Fibroblast of peridontal ligament (primary cell): Measurements from ENCODE around the gene SNCG.
A peak's percentile ranks its signal among the peaks of the same experiment; 100 is the strongest.
"Not testable (repeated sequence)": the region's sequence is repeated elsewhere in the genome, so short reads cannot be mapped to it uniquely, and the experiment has no call there.

Source experiments
- DNase-seq: peaks from one replicate; pipeline ENCODE4 v3.0.0-alpha.2; 2010; ENCODE audit errors: extremely low read depth

The SNCG gene

DNA sequence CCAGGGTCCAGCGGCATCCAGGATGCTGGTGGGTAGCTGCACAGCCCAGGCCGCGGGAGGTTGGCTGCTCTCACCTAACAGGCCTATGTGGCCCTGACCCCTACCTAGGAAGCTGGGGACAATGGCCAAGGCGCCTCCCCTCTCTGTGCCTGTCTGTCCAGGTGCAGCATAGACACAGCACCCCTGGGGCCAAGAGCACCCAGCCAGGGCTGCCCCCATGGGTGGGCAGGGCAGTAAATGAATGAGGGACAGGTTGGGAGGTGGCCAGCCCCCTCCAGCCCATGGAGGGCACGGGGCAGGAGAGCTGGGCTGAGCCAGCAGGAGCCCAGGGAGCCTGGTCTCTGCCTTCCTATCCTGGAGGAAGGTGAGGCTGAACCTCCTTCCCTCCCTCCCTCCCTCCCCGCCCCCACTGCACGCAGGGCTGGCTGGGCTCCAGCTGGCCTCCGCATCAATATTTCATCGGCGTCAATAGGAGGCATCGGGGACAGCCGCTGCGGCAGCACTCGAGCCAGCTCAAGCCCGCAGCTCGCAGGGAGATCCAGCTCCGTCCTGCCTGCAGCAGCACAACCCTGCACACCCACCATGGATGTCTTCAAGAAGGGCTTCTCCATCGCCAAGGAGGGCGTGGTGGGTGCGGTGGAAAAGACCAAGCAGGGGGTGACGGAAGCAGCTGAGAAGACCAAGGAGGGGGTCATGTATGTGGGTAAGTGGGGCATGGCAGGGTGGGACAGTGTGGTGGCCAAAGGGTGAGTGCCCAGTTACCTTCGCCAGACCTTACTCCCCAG is at the start of gene SNCG:
TSS of gene SNCG (plus strand) at position 484 of the 785 bp plus-strand sequence. CDS start at position 583, 99 bp downstream.
- DNase-seq: no peak

DNA sequence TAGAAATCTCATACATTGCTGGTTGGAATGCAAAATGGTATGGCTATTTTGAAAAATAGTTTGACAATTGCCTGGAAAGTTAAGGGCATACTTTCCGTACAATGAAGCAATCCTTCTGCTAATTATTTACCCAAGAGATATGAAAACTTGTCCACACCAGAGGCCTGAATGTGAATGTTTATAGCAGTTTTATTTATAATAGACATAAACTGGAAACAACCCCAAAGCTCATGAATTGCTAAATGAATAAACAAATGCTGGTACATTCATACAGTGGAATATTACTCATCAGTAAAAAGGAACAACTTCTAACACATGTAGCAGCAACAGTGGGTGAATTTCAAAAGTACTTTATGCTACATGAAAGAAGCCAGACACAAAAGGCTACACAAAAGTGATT is 43.7 kb upstream of the SNCG start:
- peak; percentile 20 for DNase-seq

- peak; percentile 47 for DNase-seq
Measured at GRCh38 chr10:86918022-86918471, 40.4 kb upstream of the SNCG start.

DNA sequence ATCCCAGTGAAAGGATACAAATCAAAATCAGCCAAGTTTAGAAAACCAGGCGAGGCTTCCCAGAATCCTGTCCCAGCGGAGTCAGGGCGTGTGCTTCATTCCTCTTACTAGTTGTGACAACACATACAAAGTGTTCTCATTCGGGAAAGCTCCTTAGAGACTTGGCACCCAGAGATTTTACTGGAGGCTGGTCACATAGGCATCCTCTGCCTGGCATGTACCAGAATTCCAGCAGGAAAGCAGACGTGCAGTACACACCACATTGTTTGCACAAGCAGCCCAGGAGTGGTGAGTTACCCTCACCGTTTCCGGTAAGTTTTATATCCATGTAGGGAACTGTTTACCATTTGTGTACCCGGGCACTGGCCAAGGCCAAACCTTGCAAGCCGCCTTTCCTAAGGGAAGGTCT is 35.8 kb upstream of the SNCG start:
- DNase-seq: no peak

- no peak for DNase-seq
Measured at GRCh38 chr10:86929468-86930380, 28.7 kb upstream of the SNCG start.

DNA sequence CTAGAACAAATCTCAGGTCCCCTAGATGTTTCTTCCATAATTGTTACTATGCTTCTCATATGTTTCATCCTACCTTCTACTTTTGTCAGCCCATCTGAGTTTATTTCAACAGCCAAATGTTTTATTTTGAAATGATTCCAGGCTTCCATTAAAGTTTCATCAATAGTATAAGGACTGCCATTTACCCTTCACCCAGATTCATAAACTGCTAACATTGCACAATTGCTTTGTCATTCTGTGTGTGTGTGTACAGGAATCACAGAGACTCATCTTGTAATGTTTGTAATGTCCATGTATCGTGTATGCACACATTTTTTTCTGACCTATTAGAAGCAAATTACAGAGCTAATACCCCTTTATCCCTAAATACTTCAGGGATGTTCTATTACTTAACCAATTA is 26.5 kb upstream of the SNCG start:
- DNase-seq: peak; percentile 67

DNA sequence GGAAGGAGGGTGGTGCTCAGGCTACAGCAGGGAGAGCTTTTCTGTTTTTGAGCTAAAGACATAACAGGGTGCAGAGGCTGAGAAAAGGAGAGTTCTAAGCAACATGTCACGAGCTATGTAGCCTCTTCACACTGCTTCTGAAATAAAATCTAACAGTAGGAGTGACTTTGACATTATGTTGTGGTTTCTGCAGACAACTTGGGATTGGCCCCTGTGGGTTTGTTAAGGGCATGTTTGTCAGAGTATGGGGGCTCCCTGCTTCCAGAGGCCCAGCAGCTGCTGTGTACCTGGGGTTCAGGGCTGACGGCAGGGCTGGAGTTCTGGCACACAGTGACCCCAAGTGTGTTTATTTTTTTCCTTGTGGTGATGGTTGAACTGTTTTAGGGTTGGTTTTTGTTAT is 25.7 kb upstream of the SNCG start:
- no peak for DNase-seq

DNA sequence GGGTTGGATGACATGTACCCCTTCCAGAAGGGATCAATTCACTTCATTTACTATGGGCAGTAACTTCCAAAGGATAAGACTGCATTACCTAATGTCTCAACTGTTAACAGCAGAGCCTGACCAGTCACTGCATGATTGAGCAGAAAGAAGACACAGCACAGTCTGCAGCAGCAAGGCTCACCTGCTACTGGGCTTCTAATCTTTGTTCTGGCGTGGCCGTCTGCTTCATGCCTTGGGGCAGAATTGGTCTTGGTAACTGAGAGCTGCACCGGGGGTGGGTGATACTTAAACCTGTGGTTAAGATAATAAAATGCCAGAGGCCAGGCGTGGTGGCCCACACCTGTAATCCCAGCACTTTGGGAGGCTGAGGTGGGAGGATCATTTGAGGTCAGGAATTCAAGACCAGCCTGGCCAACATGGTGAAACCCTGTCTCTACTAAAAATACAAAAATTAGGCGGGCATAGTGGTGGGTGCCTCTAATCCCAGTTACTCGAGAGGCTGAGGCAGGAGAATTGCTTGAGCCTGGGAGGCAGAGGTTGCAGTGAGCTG is 24.2 kb upstream of the SNCG start:
- not testable (repeated sequence) for DNase-seq

DNA sequence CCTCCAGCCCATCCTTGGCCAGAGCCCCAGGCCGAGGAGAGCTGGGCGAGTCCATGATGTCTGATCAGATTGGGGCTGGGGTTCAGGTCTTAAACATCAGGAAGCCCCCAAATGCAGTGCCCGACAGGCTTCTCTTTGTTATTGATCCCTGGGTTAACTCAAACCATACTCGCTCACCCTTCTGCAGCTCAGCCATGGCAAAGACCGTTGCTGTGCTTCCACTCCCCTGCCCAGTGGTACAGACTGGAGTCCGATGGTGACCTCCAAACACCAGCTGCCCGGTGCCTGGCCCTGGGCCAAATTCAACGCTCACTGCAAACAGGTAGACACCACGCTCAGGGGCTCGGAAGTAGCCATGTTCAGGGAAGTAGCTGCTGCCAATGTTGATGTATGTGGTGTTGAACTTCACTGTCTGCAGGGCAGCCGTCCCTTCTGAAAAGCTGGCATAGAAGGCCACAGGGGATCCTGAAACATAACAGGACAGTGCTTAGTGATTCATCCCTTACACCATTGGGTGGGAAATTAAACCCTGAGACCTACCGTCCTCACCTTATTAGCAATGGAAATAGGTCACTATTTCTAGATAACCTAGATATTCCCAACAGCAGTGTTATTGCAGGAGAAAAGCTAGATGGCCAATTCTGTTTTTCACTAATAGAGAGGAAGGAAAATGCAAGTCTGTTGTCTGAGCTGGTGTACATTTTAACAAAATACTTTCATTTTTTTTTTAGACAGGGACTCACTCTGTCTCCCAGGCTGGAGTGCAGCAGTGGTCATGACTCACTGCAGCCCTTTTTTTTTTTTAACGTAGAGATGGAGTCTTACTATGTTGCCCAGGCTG is 21.5 kb upstream of the SNCG start:
- DNase-seq: peak; percentile 58

GRCh38 chr10:86937502-86938154 is 20.8 kb upstream of the SNCG start:
- DNase-seq: no peak

GRCh38 chr10:86938260-86938659 is 20.1 kb upstream of the SNCG start:
- no peak for DNase-seq

DNA sequence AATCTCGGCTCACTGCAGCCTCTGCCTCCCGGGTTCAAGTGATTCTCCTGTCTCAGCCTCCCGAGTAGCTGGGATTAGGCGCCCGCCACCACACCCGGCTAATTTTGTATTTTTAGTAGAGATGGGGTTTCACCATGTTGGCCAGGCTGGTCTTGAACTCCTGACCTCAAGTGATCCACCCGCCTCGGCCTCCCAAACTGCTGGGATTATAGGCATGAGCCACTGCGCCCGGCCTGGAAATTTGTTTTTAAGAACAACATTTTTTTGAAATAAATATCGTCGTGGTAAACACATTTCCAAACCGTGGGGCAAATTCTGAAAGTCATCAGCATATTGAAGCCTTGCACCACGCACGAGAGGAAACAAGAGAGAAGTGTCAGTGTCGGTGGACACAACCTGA is 18.3 kb upstream of the SNCG start:
- DNase-seq: not testable (repeated sequence)

- DNase-seq: no peak
Measured at GRCh38 chr10:86940677-86941076, 17.7 kb upstream of the SNCG start.

DNA sequence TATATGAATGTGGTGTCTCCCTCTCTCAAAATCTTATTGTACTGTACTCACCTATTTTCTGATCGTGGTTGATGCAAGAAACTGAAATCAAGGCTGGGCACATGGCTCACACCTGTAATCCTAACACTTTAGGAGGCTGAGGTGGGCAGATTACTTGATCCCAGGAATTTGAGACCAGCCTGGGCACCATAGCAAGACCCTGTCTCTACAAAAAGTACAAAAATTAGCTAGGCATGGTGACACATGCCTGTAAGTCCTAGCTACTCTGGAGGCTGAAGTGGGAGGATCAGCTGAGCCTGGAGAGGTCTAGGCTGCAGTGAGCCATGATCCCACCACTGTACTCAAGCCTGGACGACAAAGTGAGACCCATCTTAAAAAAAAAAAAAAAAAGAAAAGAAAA is 17.0 kb upstream of the SNCG start:
- DNase-seq: no peak

GRCh38 chr10:86941991-86942421 is 16.4 kb upstream of the SNCG start:
- DNase-seq: no peak

DNA sequence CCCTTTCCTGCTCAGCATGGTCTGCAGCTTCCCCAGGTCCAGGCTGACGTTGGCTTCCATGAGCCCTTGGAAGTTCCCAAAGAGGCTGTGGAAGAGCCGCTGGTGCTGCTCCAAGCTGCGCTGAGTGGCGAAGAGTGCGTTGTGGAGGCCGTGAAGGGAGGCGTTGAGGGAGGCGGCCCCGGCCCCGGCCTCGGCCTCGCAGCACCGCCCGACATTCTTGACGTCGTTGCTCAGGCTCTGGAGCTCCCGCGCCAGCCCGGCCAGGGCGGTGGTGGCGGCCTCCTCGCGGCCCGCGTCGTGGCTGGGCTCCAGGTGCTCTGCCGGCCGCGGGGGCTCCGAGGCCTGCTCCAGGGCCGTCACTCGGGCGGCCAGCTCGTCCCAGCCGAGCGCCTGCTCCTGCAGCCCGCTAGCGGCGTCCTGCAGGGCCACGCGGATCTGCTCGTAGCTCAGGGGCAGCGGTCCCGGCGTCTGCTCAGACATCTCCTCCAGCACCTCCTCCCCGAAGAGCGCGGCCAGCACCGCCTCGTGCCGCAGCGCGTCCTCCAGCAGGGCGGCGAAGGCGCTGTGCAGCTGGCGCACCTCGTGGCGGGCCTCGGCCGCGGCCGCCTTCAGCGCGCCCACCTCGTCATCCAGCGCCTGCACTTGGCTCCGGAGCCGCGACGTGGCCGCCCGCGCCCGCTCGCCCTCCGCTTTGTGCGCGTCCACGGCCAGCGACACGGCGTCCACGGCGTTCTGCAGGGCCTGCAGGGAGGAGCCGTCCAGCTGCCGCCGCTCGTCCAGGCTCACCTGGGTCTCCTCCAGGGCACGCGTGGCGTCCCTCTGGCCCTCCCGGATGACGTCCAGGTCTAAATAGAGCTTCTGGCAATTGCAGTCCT is 15.7 kb upstream of the SNCG start:
- DNase-seq: no peak

DNA sequence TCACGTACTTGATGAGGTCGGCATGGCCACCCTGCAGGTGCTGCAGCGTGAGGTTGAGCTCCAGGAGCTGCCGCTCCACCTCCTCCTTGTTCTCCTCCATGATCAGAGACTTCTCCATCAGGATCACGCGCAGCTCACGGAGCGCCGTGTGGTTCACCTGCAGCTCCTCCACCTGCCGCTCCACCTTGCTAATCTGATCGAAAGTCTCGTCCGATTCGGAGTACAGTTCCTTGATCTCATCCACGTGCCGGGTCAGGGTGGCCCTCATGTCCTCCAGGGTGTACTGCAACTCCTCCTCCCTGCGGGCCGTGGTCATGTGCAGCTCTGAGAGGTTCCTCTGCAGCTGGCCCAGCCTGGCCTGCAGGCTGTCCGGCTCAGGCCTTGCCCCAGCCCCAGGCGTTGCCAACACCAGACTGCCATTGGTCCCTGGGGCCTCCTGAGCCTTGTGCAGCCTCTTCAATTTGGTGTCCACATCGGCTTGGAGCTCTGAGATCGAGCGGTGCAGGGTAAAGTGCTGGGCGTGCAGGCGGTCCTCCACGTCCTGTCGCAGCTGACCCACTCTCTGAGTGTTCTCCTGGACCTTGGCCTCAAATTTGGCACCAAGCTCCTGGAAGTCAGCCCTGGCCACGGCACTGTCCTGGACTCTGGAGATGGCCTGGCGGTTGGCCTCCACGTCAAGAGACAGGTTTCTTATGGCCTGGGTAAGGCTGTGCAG is 14.9 kb upstream of the SNCG start:
- DNase-seq: no peak

DNA sequence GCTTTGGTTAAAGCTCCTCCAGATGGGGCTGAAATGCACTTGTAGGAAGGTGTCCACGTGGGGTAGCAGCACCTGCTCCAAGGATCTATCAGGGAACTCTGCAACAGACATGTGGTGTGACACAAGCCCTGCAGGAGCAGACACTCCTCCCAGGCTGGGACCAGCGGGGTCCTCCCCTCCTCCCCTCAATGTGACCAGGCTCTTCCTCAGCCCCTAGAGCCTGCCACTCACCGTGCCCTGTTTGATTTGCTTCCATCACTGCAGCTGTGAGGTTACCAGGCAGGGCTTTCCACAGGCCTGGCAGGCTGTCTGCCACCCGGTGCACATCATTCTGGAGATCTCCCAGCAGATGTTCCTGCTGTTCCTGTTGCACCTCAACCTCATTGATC is 14.4 kb upstream of the SNCG start:
- DNase-seq: no peak

DNA sequence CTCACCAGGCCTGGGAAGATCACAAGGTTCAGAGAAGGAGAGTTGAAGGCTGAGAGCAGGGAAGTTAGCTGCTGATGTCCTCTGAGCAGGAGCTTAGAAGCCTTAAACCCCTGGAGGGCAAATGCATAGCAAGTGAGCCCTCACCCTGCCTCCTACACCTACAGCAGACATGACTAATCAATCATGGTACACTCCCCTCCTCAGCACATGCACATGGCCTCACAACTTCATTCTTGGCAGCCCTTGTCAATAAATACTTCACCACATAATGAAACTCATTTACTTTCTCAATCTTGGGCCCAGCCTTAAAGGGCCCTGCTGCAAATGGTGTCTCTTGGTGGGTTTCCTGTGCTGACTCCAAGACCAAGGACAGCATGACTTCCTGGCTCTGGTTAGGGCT is 13.9 kb upstream of the SNCG start:
- DNase-seq: peak; percentile 35
